Measurements from ENCODE around the gene SPRED1. TPM values are rescaled to one million over a fixed set of nuclear protein-coding genes. Genes with fewer than 3 reads are reported as not detected.

Gene SPRED1
- total and polyA plus RNA-seq, 2 of the 13 experiments (the other 11 are each of a cell fraction or from before 2014, with no cell fraction given), result 3.8 to 9.6 TPM

DNA sequence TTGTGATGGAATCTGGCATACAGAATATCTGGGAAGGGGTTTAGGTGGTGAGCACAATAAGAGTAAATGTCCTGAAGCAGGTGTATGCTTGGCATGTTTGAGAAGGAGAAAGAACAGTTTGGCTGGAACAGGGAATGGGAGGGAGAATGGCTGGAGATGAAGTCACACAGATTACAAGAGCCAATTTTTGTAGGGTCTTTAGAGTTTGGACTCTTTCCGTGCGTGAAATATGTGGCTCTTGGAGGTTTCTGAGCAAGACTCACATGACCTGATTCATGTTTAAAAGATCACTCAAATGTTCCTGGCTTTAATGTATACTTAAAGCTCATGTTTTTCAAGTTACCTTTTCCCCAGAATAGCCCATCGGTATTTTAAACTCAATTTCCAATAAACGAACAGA lies 32.8 kb downstream of the SPRED1 start:
- intact Hi-C loops (cut with micrococcal nuclease; ENCODE audit: unreplicated experiment), result no loop called here
- CTCF ChIA-PET (ENCODE audit: low intra/inter-chr PET ratio, low total read pairs), result no interaction called here
- no peak overlapping the region for H3K4me3 ChIP-seq (replicated peaks in 1 of 3; ENCODE audit: insufficient read depth in 1 of 3, low read depth in 2 of 3, low read length in 3 of 3)
- WGBS (ENCODE audit: low lambda C conversion rate), result 99% methylated on average over 4 of the region's 4 CpGs
- DNase-seq (ENCODE audit: low spot score) (no peak), ATAC-seq (no peak), FAIRE-seq (no peak)
- H3K79me2 ChIP-seq (ENCODE audit: insufficient read depth, low read length), result peaks cover 58% of the 10 kb centered on the region
- H3K4me1 ChIP-seq (ENCODE audit: insufficient read depth, low read length), result no peaks in the 10 kb centered on the region
- no peak overlapping the region for H3K4me2 ChIP-seq (ENCODE audit: low read depth, low read length)
- in situ Hi-C loops (cut with HindIII; ENCODE audit: extremely low pct_ligation_motif_present, low pct_unique_long_range_greater_than_20kb), result no loop called here
- no TSS peak for BruUV-seq (replicated peaks)
- H3K9me3 ChIP-seq (ENCODE audit: low read length), result peaks cover 7% of the 10 kb centered on the region; the same call in 1 of the 2 replicates
- POLR2A ChIA-PET, result no interaction called here
- no peak overlapping the region for H2AFZ ChIP-seq (ENCODE audit: low read length)
- no peaks in the 10 kb centered on the region for H3K27me3 ChIP-seq (ENCODE audit: control insufficient read depth in 1 of 2, insufficient read depth in 2 of 2, low read length in 2 of 2)
- no peaks in the 10 kb centered on the region for H4K20me1 ChIP-seq (ENCODE audit: insufficient read depth, low read length)
- H3K9ac ChIP-seq (ENCODE audit: insufficient read depth, low read depth, low read length), result no peak overlapping the region
- H3K36me3 ChIP-seq (replicated peaks in 1 of 2; ENCODE audit: control insufficient read depth in 1 of 2, insufficient read depth in 2 of 2, low read length in 2 of 2), result no peaks in the 10 kb centered on the region
- H3K27ac ChIP-seq (ENCODE audit: extremely low read length, insufficient read depth, low read length), result no peak overlapping the region
- TF ChIP-seq ZNF749 (CRISPR knock-in tag; IDR thresholded peaks at IDR 0.05; ENCODE audit: borderline replicate concordance), result no peak
- no peak for TF ChIP-seq ZNF569 (CRISPR knock-in tag; IDR thresholded peaks at IDR 0.05; ENCODE audit: borderline replicate concordance)
- no peak for TF ChIP-seq TRAFD1 (CRISPR knock-in tag; IDR thresholded peaks at IDR 0.05; ENCODE audit: borderline replicate concordance)
- no peak for TF ChIP-seq MEIS2 (CRISPR knock-in tag; IDR thresholded peaks at IDR 0.05)
- TF ChIP-seq HNF4A (CRISPR knock-in tag; IDR thresholded peaks at IDR 0.05), result no peak
- TF ChIP-seq, protein P1, sequence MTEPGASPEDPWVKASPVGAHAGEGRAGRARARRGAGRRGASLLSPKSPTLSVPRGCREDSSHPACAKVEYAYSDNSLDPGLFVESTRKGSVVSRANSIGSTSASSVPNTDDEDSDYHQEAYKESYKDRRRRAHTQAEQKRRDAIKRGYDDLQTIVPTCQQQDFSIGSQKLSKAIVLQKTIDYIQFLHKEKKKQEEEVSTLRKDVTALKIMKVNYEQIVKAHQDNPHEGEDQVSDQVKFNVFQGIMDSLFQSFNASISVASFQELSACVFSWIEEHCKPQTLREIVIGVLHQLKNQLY (CRISPR knock-in tag; IDR thresholded peaks at IDR 0.05), result no peak
- no peak for TF ChIP-seq ZNF629 (CRISPR knock-in tag; conservative IDR thresholded peaks at IDR 0.05)
- TF ChIP-seq ZNF766 (CRISPR knock-in tag; IDR thresholded peaks at IDR 0.05; ENCODE audit: borderline replicate concordance), result no peak
- TF ChIP-seq ZNF674 (CRISPR knock-in tag; IDR thresholded peaks at IDR 0.05; ENCODE audit: low read depth), result no peak
- TF ChIP-seq NRL (CRISPR knock-in tag; IDR thresholded peaks at IDR 0.05; ENCODE audit: borderline replicate concordance), result no peak
- no peak for TF ChIP-seq SAP130 (CRISPR knock-in tag; IDR thresholded peaks at IDR 0.05; ENCODE audit: low read depth)
- TF ChIP-seq, protein P2, sequence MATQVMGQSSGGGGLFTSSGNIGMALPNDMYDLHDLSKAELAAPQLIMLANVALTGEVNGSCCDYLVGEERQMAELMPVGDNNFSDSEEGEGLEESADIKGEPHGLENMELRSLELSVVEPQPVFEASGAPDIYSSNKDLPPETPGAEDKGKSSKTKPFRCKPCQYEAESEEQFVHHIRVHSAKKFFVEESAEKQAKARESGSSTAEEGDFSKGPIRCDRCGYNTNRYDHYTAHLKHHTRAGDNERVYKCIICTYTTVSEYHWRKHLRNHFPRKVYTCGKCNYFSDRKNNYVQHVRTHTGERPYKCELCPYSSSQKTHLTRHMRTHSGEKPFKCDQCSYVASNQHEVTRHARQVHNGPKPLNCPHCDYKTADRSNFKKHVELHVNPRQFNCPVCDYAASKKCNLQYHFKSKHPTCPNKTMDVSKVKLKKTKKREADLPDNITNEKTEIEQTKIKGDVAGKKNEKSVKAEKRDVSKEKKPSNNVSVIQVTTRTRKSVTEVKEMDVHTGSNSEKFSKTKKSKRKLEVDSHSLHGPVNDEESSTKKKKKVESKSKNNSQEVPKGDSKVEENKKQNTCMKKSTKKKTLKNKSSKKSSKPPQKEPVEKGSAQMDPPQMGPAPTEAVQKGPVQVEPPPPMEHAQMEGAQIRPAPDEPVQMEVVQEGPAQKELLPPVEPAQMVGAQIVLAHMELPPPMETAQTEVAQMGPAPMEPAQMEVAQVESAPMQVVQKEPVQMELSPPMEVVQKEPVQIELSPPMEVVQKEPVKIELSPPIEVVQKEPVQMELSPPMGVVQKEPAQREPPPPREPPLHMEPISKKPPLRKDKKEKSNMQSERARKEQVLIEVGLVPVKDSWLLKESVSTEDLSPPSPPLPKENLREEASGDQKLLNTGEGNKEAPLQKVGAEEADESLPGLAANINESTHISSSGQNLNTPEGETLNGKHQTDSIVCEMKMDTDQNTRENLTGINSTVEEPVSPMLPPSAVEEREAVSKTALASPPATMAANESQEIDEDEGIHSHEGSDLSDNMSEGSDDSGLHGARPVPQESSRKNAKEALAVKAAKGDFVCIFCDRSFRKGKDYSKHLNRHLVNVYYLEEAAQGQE (IDR thresholded peaks at IDR 0.05; ENCODE audit: borderline replicate concordance in 1 of 2, low read depth in 1 of 2, low read length in 2 of 2), result no peak
- TF ChIP-seq RBFOX2 (IDR thresholded peaks at IDR 0.05; ENCODE audit: low read depth, low read length), result no peak
- TF ChIP-seq PHF8 (CRISPR knock-in tag; IDR thresholded peaks at IDR 0.05), result no peak
- TF ChIP-seq, protein P3, sequence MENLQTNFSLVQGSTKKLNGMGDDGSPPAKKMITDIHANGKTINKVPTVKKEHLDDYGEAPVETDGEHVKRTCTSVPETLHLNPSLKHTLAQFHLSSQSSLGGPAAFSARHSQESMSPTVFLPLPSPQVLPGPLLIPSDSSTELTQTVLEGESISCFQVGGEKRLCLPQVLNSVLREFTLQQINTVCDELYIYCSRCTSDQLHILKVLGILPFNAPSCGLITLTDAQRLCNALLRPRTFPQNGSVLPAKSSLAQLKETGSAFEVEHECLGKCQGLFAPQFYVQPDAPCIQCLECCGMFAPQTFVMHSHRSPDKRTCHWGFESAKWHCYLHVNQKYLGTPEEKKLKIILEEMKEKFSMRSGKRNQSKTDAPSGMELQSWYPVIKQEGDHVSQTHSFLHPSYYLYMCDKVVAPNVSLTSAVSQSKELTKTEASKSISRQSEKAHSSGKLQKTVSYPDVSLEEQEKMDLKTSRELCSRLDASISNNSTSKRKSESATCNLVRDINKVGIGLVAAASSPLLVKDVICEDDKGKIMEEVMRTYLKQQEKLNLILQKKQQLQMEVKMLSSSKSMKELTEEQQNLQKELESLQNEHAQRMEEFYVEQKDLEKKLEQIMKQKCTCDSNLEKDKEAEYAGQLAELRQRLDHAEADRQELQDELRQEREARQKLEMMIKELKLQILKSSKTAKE (CRISPR knock-in tag; IDR thresholded peaks at IDR 0.05; ENCODE audit: borderline replicate concordance), result no peak
- TF ChIP-seq ZNF296 (CRISPR knock-in tag; conservative IDR thresholded peaks at IDR 0.05), result no peak
- TF ChIP-seq, protein P4, sequence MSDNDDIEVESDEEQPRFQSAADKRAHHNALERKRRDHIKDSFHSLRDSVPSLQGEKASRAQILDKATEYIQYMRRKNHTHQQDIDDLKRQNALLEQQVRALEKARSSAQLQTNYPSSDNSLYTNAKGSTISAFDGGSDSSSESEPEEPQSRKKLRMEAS (IDR thresholded peaks at IDR 0.05), result no peak
- no peak for TF ChIP-seq MED8 (CRISPR knock-in tag; IDR thresholded peaks at IDR 0.05; ENCODE audit: insufficient replicate concordance)

Measured in HepG2 (cell line).